Measurements from ENCODE around the gene SYNGR2. TPM values are rescaled to one million over a fixed set of nuclear protein-coding genes. Genes with fewer than 3 reads are reported as not detected.

Gene SYNGR2
- total and polyA plus RNA-seq, 2 of the 8 experiments (the other 6 are each of a cell fraction or from before 2014, with no cell fraction given) = 50.0 to 139 TPM

GRCh38 chr17:78214706-78215061, 46.3 kb downstream of the SYNGR2 start (continued):
- TF ChIP-seq POLR2AphosphoS5 (IDR thresholded peaks at IDR 0.05; ENCODE audit: low read depth, low read length) (no peak), YY1 (IDR thresholded peaks at IDR 0.05; ENCODE audit: low read depth, low read length) (no peak), JUN (IDR thresholded peaks at IDR 0.05; ENCODE audit: low read depth, low read length) (no peak), GTF2F1 (IDR thresholded peaks at IDR 0.05; ENCODE audit: borderline replicate concordance, low read depth, low read length) (no peak), BRCA1 (IDR thresholded peaks at IDR 0.05; ENCODE audit: low read depth, low read length) (no peak)

Data from H1 (cell line).